ENCODE data around the gene ZDHHC14. TPM values are rescaled to one million over a fixed set of nuclear protein-coding genes. Genes with fewer than 3 reads are reported as not detected.

Gene ZDHHC14
- total and polyA plus RNA-seq, 8 donors, result 3.4 to 25.7 (median 7.4) TPM

GRCh38 chr6:157500022-157500421 is 119.0 kb downstream of the ZDHHC14 start:
- intact Hi-C loops (cut with DNase I; ENCODE audit: low total_unique reads), result no loop called here
- Histone ChIP-seq H3K4me3 (no peak overlapping the region), H3K27me3 (no peaks in the 10 kb centered on the region), H3K4me1 (peaks cover 0 to 7% (median 0%) of the 10 kb centered on the region in 4 donors), H3K27ac (no peak overlapping the region), H3K9me3 (peaks cover 0 to 4% (median under 1%) of the 10 kb centered on the region in 4 donors), H3K36me3 (no peaks in the 10 kb centered on the region)
- WGBS, 5 donors, result 82 to 94% (median 89%) methylated on average over 1 of the region's 1 CpG
- DNase-seq, result no peak
- TF ChIP-seq POLR2A (IDR thresholded peaks at IDR 0.05), result no peak

- Histone ChIP-seq H3K4me3 (no peak overlapping the region), H3K4me1 (peaks cover 0 to 7% (median 0%) of the 10 kb centered on the region in 4 donors), H3K36me3 (no peaks in the 10 kb centered on the region), H3K27me3 (no peaks in the 10 kb centered on the region), H3K27ac (no peak overlapping the region), H3K9me3 (peaks cover 0 to 25% (median 16%) of the 10 kb centered on the region in 4 donors)
- intact Hi-C loops (cut with DNase I; ENCODE audit: low total_unique reads), result no loop called here
- no peak for DNase-seq
- 75 to 88% (median 83%) methylated on average over 6 of the region's 6 CpGs for WGBS, 5 donors
- TF ChIP-seq EP300 (IDR thresholded peaks at IDR 0.05) (no peak), POLR2AphosphoS5 (IDR thresholded peaks at IDR 0.05) (no peak), POLR2A (IDR thresholded peaks at IDR 0.05) (no peak), CTCF (IDR thresholded peaks at IDR 0.05) (no peak)
Measured at GRCh38 chr6:157503018-157503747, 122.2 kb downstream of the ZDHHC14 start.

GRCh38 chr6:157505912-157506491 is 125.0 kb downstream of the ZDHHC14 start:
- no peak for DNase-seq
- intact Hi-C loops (cut with DNase I; ENCODE audit: low total_unique reads), result no loop called here
- Histone ChIP-seq H3K9me3 (peaks cover 0 to 25% (median 16%) of the 10 kb centered on the region in 4 donors), H3K4me3 (no peak overlapping the region), H3K27ac (no peak overlapping the region), H3K27me3 (no peaks in the 10 kb centered on the region), H3K36me3 (no peaks in the 10 kb centered on the region), H3K4me1 (peaks cover 0 to 6% (median 0%) of the 10 kb centered on the region in 4 donors)
- TF ChIP-seq EP300 (IDR thresholded peaks at IDR 0.05), result no peak
- no peak for TF ChIP-seq POLR2AphosphoS5 (IDR thresholded peaks at IDR 0.05)
- no peak for TF ChIP-seq POLR2A (IDR thresholded peaks at IDR 0.05)
- no peak for TF ChIP-seq CTCF (IDR thresholded peaks at IDR 0.05)
- WGBS, 5 donors, result 91 to 100% (median 95%) methylated on average over 3 of the region's 3 CpGs

- H3K27me3 ChIP-seq, result no peaks in the 10 kb centered on the region
- TF ChIP-seq POLR2A (IDR thresholded peaks at IDR 0.05) (no peak), EP300 (IDR thresholded peaks at IDR 0.05) (no peak), CTCF (IDR thresholded peaks at IDR 0.05) (no peak), POLR2AphosphoS5 (IDR thresholded peaks at IDR 0.05) (no peak)
- WGBS, 5 donors, result 83 to 91% (median 86%) methylated on average over 24 of the region's 24 CpGs
Measured at GRCh38 chr6:157510323-157511188, 129.6 kb downstream of the ZDHHC14 start.

More at GRCh38 chr6:157510323-157511188, 129.6 kb downstream of the ZDHHC14 start:
- DNase-seq, result no peak
- intact Hi-C loops (cut with DNase I; ENCODE audit: low total_unique reads), result no loop called here
- H3K27ac ChIP-seq, result no peak overlapping the region
- peaks cover 0 to 18% (median 10%) of the 10 kb centered on the region in 4 donors for H3K9me3 ChIP-seq
- peaks cover 0 to 6% (median 5%) of the 10 kb centered on the region in 4 donors for H3K4me1 ChIP-seq
- H3K4me3 ChIP-seq, result no peak overlapping the region
- no peaks in the 10 kb centered on the region for H3K36me3 ChIP-seq
